Kidney tubule cell (primary cell): ENCODE measurements around the gene MTCL1.
"Not testable (repeated sequence)": the region's sequence is repeated elsewhere in the genome, so short reads cannot be mapped to it uniquely, and the experiment has no call there.

Experiments used
- DNase-seq: peaks from one replicate; pipeline ENCODE4 v3.0.0-alpha.2; 2018; ENCODE audit warnings: low spot score

MTCL1 gene

DNA sequence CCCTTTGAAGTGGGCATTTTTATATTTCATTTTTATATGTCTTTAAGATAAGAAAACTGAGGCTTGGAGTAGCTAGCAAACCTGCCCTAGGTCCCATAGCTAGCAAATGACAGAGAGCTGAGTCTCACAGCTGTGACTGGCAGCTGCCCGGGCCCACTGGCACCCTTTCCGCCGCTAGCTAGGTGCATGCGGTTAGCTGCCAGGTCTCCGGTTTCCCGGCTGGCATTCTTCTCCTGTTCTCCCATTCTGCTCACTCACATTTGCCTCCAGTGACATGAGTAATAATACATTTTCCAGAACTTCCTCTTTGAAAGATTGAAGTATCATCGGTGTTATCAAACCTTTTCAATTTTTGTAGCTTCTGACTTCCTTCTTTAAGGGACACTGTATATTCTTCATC, 38.7 kb downstream of the MTCL1 start:
- DNase-seq, result peak; percentile 12

DNA sequence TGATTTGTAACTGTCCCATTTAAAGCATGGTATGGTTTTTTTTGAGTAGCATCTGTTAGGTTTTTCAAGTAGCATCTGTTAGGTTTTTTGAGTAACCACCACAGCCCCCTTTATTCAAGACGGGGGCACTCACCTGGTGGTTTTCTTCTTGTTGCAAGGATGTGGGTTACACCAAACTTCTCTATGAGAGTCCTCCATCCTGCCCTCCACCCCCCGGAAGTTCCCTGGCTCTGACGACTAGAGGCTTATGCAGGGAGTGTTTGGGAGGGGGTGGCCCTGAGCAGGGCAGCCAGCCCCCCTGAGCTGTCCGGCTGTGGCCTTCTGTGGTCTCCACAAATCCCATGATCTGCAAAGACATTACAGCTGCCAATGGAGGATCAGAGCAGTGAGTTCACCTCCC, 39.3 kb downstream of the MTCL1 start:
- no peak for DNase-seq

GRCh38 chr18:8745355-8746014, 40.1 kb downstream of the MTCL1 start:
- no peak for DNase-seq

DNA sequence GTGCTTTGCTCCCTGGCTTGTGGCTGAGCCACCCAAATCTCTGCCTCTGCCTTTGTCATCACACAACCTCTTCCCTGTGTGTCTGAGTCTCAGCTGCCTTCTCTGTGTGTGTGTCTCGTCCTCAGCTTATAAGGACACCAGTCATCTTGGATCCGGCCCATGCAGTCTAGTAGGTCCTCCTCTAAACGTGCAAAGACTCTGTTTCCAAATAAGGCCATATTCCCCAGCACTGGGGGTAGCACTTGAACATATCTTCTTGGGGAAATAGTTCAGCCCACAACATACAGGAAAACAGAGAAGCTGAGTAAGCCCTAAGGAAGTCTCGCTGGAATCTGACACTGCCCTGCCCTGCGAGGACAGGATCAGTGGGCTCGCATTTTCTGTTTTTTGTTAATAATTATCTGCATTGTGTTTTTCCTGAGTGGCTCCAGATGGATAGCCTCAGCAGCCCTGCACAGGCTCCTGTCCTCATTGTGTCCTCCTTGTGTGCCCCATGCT, 42.1 kb downstream of the MTCL1 start:
- DNase-seq, result peak; percentile 95

DNA sequence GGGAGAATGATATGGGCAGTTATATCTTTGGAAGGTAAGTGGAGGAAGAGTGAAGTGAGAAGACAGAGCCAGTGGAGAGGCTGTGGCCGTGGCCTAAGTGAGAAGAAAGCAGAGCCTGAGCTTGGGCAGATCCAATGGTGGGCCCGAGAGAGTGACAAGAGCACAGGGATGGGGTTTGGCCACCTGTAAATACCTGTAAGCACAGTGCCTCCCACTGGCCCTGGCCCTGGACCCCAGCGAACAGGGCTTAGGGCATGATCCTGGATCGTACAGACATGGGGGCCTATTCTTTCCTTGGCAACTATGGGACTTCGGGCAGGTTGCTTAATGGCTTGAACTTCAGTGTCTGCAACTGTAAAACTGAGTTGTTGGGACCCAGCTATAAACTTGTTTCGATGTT, 44.1 kb downstream of the MTCL1 start:
- no peak for DNase-seq

GRCh38 chr18:8750954-8751415, 45.6 kb downstream of the MTCL1 start:
- peak; percentile 24 for DNase-seq

GRCh38 chr18:8751692-8752091, 46.3 kb downstream of the MTCL1 start:
- no peak for DNase-seq

- no peak for DNase-seq
Measured at GRCh38 chr18:8752329-8752728, 47.0 kb downstream of the MTCL1 start.

DNA sequence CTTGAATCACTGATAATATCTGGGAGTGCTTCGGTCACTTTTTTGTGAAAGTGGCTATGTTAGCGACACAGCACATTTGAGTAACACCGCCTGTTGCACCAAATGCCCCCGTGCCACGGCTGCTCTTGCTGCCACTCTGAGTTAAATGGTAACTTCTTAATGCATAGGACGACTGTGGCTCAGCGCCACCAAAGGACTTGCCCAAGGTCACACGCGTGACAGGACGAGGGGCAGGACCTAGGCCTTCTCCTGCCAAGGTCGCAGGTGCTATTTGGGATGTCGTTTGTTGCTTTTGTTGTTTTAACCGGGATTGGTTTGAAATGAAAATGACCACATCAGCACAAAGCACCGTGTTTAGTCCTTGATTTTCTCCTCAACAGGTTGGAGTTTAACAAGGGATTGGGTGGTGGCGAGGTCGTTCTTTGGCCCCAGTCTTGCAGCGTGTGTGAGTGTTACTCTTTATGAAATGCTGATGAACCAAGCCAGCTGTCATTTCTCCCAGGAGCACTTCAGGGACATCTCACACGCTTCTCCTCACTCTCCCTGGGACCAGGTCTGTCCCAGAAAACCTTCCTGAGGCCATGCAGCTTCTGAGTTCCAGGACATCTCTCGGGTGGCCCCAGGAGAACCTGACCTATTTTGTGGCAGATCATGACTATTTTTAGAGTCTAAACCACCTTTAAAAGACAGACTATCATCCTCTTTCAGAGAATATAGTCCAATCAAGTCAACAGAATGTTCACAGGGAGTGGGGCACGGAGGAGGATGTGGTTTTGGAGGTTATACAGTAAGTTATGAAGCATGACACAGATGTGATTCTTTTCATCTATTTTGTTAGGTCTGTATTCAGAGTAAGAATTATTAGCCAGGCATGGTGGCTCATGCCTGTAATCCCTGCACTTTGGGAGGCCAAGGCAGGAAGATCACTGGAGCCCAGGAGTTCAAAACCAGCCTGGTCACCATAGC, 49.9 kb downstream of the MTCL1 start:
- DNase-seq, result peak; percentile 93

GRCh38 chr18:8756571-8756970, 51.2 kb downstream of the MTCL1 start:
- DNase-seq, result no peak

GRCh38 chr18:8757396-8757997, 52.1 kb downstream of the MTCL1 start:
- DNase-seq, result no peak

DNA sequence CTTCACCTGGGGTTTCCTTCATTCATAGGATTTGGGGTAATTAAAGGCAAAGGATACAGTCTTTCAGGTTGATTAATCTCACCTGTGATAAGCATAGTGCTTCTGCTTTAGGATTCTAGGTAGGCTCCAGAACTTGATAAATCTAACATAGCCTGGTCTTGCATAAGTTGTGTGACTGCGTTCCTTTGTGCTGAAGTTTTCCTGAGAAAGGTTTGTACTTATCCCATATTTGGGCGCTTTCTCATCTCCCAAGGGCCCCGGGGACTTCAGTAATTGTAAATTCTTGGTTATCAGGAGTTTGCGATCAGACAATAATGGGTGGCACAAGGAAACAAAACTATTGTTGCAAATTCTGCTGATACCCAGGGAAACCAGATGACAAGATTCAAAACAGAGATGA, 53.1 kb downstream of the MTCL1 start:
- DNase-seq, result no peak

DNA sequence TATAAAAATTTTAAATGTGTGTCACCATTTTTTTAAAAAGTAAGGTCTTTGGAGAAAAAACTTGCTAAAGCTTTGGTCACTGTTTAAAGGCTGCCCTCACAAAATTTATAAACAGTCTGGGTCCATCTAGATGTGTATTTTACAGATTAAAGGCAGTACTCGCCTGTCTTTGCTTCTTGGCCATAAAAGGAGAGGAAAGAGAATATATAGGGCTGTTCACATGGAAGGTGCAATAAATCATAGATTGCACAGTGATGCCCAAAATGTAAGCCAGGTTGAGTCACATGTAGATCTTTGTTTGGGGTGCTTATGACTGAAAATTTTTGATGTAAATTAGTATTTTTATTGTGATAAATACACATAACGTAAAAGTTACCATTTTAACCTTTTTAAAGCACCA, 55.6 kb downstream of the MTCL1 start:
- no peak for DNase-seq

GRCh38 chr18:8761535-8761934, 56.2 kb downstream of the MTCL1 start:
- not testable (repeated sequence) for DNase-seq

DNA sequence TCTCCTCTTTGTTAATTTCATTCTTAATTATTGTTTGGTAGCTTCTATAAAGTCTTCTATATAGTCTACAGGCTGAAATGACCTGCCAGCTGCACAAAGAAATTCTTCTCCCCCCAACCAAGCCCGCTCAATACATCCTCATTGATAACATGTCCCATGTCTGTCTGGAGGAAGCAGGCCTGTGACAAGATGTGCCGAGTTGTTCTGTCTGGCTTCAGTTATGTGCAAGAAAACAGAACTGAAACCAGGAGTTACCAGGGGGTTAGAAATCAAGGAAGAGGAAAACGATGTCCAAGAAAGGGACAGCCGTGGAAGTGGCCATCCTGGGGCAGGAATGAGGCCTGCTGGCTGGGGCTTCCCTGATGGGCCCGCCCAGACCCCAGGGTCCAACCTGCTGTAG, 57.6 kb downstream of the MTCL1 start:
- no peak for DNase-seq

DNA sequence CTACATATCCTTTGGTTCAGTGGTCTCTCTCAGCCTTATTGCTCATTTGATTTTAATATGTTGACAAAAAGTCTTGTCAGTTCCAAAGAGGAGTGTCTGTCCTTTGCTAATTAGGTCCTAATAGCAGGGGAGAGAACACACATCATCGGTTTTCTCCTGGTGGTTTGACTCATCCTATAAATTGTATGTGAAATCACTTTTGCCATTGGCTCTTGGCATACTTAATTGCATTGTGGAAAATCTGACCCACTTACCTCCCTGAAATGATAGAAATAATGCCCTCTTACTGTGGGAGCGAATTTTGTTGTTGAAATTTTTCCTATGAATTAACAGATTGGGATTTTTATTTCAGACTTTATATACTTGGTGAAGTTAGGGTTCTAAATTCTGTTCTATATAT, 58.3 kb downstream of the MTCL1 start:
- no peak for DNase-seq

GRCh38 chr18:8765783-8766463, 60.6 kb downstream of the MTCL1 start:
- DNase-seq, result no peak

DNA sequence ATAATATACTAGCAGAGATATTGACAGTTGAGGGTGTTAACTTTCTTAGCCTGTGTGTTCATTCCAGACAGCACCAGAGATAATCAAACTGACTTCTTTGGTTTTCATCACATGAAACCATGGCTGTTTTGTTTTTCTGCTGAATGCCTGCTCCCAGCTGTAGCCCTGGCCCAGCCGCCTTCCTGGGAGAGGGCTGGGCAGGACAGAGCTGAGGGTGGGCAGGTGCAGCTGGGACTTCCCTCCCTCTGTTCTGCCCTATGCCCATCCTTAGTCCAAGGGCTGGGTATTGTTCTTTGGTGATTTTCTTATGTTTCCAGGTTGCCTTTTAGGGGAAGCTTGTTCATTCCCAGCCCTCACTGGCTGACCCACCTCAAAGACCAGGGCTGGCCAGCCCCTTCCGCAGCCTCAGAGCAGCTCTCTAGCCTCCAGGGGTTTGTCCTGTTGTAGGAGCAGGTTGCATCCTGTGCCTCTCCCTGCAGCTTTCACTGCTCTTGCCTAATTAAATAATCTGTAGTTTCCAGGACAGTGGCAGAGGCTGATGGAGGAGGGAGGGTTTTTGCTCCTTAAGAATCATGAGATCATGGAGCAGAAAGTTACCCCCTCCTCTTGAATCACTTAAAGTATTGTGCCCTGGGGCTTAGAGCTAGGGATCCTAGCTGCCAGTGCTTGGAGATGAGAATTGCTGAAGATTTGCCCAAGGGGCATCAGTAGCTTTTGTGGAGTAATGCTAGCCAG, 61.4 kb downstream of the MTCL1 start:
- no peak for DNase-seq

GRCh38 chr18:8767340-8767739, 62.0 kb downstream of the MTCL1 start:
- DNase-seq, result no peak

- DNase-seq, result no peak
Measured at GRCh38 chr18:8769509-8770095, 64.2 kb downstream of the MTCL1 start.

DNA sequence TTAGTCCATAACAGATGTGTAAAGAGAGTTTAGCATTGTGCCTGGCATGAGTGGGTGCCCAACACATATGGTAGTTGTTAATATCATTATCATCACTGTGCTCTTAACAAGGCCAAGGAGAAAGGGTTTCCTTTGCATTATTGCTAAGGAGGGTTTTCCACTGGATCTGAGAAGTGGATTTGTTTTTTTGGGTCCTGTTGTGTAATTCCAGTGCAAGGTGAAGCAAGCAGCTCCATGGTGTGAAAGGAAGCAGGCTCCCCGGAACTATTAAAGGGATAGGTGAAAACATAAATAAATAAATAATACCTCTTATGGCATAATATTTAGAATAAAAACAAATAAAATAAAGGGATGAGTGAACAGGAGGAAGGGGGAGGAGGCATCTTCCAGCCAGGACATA, 65.3 kb downstream of the MTCL1 start:
- DNase-seq, result no peak
